SK-N-SH treated with all-trans-retinoic acid at 6 μM for 48 hours (cell line): Measurements from ENCODE around the gene PARP3.

Source experiments
- ARNTL ChIP-seq: fragments of 450-650 bp; formaldehyde crosslinking; IDR thresholded peaks from 2 replicates; pipeline ENCODE4 v1.5.0; 2020; ENCODE audit warnings: low read depth, mild to moderate bottlenecking, moderate library complexity, borderline replicate concordance
- BACH2 ChIP-seq: fragments of 250-450 bp; sonication (Bioruptor Pico); IDR thresholded peaks from 2 replicates; pipeline ENCODE4 v1.9.0; 2021; ENCODE audit warnings: mild to moderate bottlenecking, borderline replicate concordance
- CREB5 ChIP-seq: fragments of 250-450 bp; sonication (Bioruptor Pico); IDR thresholded peaks from 2 replicates; pipeline ENCODE4 v1.5.1; 2020; ENCODE audit warnings: low read depth, mild to moderate bottlenecking, moderate library complexity
- CSDC2 ChIP-seq: fragments of 250-450 bp; sonication (Bioruptor Pico); IDR thresholded peaks from 2 replicates; pipeline ENCODE4 v1.5.0; 2020; ENCODE audit warnings: mild to moderate bottlenecking, moderate library complexity
- CSRNP3 ChIP-seq: fragments of 250-450 bp; sonication (Bioruptor Pico); IDR thresholded peaks from 2 replicates; pipeline ENCODE4 v1.5.1; 2021; ENCODE audit warnings: mild to moderate bottlenecking, moderate library complexity
- ISL1 ChIP-seq: fragments of 250-450 bp; sonication (Bioruptor Pico); IDR thresholded peaks from 2 replicates; pipeline ENCODE4 v2.1.2; 2022; ENCODE audit warnings: mild to moderate bottlenecking, moderate library complexity
- PATZ1 ChIP-seq: fragments of 250-450 bp; sonication (Bioruptor Pico); IDR thresholded peaks from 2 replicates; pipeline ENCODE4 v1.8.0; 2020; ENCODE audit warnings: mild to moderate bottlenecking, moderate library complexity, borderline replicate concordance
- POU6F1 ChIP-seq: fragments of 250-450 bp; sonication (Bioruptor Pico); IDR thresholded peaks from 2 replicates; pipeline ENCODE4 v1.8.0; 2021; ENCODE audit warnings: low read depth, mild to moderate bottlenecking, moderate library complexity, borderline replicate concordance
- PPARA ChIP-seq: fragments of 250-450 bp; sonication (Bioruptor Pico); IDR thresholded peaks from 2 replicates; pipeline ENCODE4 v1.5.0; 2020; ENCODE audit warnings: mild to moderate bottlenecking, borderline replicate concordance
- TOX ChIP-seq: fragments of 250-450 bp; sonication (Bioruptor Pico); IDR thresholded peaks from 2 replicates; pipeline ENCODE4 v1.8.0; 2021; ENCODE audit warnings: mild to moderate bottlenecking, moderate library complexity, borderline replicate concordance
- TSHZ2 ChIP-seq: fragments of 250-450 bp; sonication (Bioruptor Pico); IDR thresholded peaks from 2 replicates; pipeline ENCODE4 v1.5.0; 2020; ENCODE audit warnings: mild to moderate bottlenecking, moderate library complexity
- ZNF565 ChIP-seq: fragments of 450-650 bp; formaldehyde crosslinking; conservative IDR thresholded peaks from 2 replicates; pipeline ENCODE4 v1.5.0; 2020; ENCODE audit warnings: low read depth, mild to moderate bottlenecking, moderate library complexity
- ZNF70 ChIP-seq: fragments of 450-650 bp; formaldehyde crosslinking; IDR thresholded peaks from 2 replicates; pipeline ENCODE4 v1.5.0; 2020; ENCODE audit warnings: mild to moderate bottlenecking, moderate library complexity
- ZNF8 ChIP-seq: fragments of 450-650 bp; formaldehyde crosslinking; IDR thresholded peaks from 2 replicates; pipeline ENCODE4 v1.5.0; 2020; ENCODE audit warnings: mild to moderate bottlenecking, moderate library complexity

GRCh38 chr3:51966486-51966885 lies 24.3 kb downstream of the PARP3 start:
- TF ChIP-seq TOX (CRISPR knock-in tag) (no peak), PPARA (CRISPR knock-in tag) (no peak), PATZ1 (no peak), ZNF565 (CRISPR knock-in tag) (no peak), TSHZ2 (CRISPR knock-in tag) (no peak), ZNF70 (CRISPR knock-in tag) (no peak), ARNTL (CRISPR knock-in tag) (no peak), CREB5 (CRISPR knock-in tag) (no peak), ZNF8 (no peak), CSRNP3 (CRISPR knock-in tag) (no peak), BACH2 (CRISPR knock-in tag) (no peak), ISL1 (CRISPR knock-in tag) (no peak), CSDC2 (CRISPR knock-in tag) (no peak), POU6F1 (CRISPR knock-in tag) (no peak)
